Measurements from ENCODE around the gene BTN3A1.

DNA sequence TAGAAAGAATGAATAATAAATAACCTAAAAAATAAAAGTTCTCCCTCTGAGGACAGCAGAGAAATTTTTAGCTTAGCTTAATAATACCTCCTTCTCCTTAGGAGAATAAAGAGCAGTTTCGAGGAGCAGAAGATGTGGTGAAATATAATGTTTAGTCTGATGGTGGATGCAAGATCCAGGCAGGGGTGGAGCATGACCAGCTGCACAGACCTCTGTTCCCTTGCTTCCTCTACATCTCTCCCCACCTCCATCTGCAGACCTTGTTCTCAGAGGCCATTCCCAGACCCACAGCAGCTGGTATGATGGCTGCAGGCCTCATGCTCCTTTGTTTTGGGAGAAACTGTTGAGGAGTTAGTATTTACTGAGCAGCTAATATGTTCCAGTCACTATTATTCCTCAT lies 35.6 kb upstream of the BTN3A1 start:
- TF ChIP-seq, protein P1, sequence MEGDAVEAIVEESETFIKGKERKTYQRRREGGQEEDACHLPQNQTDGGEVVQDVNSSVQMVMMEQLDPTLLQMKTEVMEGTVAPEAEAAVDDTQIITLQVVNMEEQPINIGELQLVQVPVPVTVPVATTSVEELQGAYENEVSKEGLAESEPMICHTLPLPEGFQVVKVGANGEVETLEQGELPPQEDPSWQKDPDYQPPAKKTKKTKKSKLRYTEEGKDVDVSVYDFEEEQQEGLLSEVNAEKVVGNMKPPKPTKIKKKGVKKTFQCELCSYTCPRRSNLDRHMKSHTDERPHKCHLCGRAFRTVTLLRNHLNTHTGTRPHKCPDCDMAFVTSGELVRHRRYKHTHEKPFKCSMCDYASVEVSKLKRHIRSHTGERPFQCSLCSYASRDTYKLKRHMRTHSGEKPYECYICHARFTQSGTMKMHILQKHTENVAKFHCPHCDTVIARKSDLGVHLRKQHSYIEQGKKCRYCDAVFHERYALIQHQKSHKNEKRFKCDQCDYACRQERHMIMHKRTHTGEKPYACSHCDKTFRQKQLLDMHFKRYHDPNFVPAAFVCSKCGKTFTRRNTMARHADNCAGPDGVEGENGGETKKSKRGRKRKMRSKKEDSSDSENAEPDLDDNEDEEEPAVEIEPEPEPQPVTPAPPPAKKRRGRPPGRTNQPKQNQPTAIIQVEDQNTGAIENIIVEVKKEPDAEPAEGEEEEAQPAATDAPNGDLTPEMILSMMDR (conservative IDR thresholded peaks at IDR 0.05; ENCODE audit: low read depth, low read length), result no peak
- TF ChIP-seq EZH2 (IDR thresholded peaks at IDR 0.05; ENCODE audit: low read length, unreplicated experiment) (no peak), EZH2phosphoT487 (IDR thresholded peaks at IDR 0.05; ENCODE audit: borderline replicate concordance, low read length) (no peak)
